ENCODE results near the gene SLC6A12. TPM values are rescaled to one million over a fixed set of nuclear protein-coding genes. Genes with fewer than 3 reads are reported as not detected.

SLC6A12 gene
- total RNA-seq, 1 donor from 2014 or later, result not detected

DNA sequence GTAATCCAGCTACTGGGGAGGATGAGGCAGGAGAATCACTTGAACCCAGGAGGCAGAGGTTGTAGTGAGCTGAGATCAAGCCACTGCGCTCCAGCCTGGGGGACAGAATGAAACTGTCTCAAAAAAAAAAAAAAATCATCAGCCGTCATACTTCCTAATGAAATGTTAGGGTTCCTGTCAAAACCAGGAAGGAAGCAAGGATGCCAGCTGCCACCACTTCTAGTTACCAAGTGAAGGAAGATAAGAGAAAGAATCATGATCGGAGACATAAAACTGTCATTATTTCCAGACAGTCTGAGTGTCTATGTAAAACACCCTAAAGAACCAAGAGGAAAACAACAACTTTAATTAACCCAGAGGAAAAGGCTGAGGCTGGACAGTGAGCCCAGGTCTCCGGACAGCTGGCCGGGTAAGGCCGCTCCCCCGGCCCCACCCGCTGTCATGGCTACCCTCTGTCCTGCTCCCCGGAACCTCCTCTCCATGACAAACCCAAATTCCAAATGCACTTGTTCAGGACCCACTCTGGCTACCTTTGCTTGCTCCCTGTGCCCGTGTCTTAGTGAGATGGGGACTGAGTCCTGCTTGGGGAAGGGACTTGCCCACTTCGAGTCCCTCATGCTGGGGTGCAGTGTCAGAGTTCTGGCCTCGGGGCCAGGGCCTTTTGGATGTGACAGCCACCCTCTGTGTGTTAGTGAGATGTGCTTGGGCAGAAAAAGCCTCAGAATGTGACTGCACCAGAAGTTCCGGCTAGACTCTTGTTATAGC lies 29.0 kb downstream of the SLC6A12 start:
- peaks cover 13% of the 10 kb centered on the region for H3K27me3 Mint-ChIP-seq (ENCODE audit: insufficient read depth)
- no peak overlapping the region for H3K4me3 Mint-ChIP-seq
- no peak overlapping the region for H3K27ac Mint-ChIP-seq
- no peak for DNase-seq (ENCODE audit: low spot score)
- H3K36me3 Mint-ChIP-seq (ENCODE audit: low read depth), result no peaks in the 10 kb centered on the region
- no peaks in the 10 kb centered on the region for H3K9me3 Mint-ChIP-seq
- intact Hi-C loops (cut with micrococcal nuclease), result no loop called here
- peaks cover 5% of the 10 kb centered on the region for H3K4me1 Mint-ChIP-seq (ENCODE audit: low read depth)

DNA sequence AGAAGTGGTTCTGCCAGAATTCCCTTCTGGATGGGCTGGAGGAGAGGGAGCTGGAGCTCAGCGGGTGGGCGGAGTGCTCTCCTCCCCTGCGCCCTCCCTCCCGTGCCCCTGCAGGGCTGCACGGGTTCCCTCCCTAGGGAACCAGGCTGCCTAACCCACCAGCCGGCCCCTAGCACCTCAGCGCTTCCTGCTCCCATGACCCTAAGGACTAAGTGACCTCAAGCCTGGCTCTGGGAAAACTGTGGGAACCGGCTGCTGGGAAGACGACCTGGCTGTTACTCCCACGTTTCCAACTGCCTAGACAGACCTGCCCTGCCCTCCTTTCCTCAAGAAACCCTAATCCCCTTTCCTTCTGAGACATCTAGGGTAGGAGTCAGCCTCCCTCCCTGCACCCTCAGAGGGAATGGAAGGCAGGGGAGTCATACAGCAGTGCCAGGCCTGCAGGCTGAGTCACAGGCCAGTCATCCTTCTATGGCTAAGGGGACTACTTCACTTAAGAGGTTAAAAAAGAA lies 31.5 kb downstream of the SLC6A12 start:
- H3K36me3 Mint-ChIP-seq (ENCODE audit: low read depth), result no peaks in the 10 kb centered on the region
- intact Hi-C loops (cut with micrococcal nuclease), result no loop called here
- no peak for DNase-seq (ENCODE audit: low spot score)
- H3K27me3 Mint-ChIP-seq (ENCODE audit: insufficient read depth), result peaks cover 11% of the 10 kb centered on the region
- H3K9me3 Mint-ChIP-seq, result no peaks in the 10 kb centered on the region
- peaks cover 6% of the 10 kb centered on the region for H3K4me1 Mint-ChIP-seq (ENCODE audit: low read depth)
- H3K27ac Mint-ChIP-seq, result no peak overlapping the region
- H3K4me3 Mint-ChIP-seq, result no peak overlapping the region

DNA sequence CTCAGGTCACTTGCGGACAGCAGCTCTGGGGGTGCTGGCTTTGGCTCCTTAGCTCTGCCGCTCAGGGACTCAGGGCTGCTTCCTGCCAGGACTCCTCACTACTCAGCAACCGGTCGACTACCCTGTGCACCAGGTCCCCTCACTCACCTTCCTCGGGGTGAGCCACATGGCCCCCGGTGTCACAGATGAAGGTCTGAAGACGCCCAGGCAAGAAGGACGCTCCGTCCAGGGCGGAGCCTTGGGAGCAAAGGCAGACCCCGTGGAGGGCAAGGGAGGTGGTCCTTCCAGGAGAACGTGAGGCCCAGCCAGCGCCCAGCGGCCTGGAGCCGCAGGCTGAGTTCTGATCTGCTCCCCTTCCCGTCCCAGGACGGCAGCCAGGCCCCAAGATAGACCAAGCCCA lies 32.0 kb downstream of the SLC6A12 start:
- no peak for DNase-seq (ENCODE audit: low spot score)
- no peak overlapping the region for H3K4me3 Mint-ChIP-seq
- peaks cover 6% of the 10 kb centered on the region for H3K4me1 Mint-ChIP-seq (ENCODE audit: low read depth)
- H3K27ac Mint-ChIP-seq, result no peak overlapping the region
- intact Hi-C loops (cut with micrococcal nuclease), result no loop called here
- H3K36me3 Mint-ChIP-seq (ENCODE audit: low read depth), result no peaks in the 10 kb centered on the region
- no peaks in the 10 kb centered on the region for H3K9me3 Mint-ChIP-seq
- peaks cover 11% of the 10 kb centered on the region for H3K27me3 Mint-ChIP-seq (ENCODE audit: insufficient read depth)

DNA sequence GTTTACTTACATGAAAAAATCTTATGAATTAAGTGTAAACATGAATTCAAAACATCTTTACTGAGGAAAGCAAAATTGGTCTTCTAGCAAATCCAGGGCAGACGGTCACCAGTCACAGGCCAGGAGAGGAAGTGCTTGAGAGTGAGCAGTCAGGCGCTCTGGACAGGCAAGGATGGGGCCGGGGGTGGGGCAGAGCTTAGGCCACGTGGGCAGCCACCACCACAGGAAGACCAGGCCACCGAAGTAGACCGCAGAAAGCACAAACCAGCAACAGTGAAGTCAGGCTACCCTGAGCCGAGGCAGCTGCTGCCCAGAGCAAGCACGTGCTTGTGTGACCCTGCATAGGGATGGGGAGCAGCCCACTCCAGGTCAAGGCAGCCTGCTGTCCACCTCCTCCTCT lies 33.5 kb downstream of the SLC6A12 start:
- no peak overlapping the region for H3K4me3 Mint-ChIP-seq
- H3K36me3 Mint-ChIP-seq (ENCODE audit: low read depth), result no peaks in the 10 kb centered on the region
- no peak for DNase-seq (ENCODE audit: low spot score)
- peaks cover 6% of the 10 kb centered on the region for H3K4me1 Mint-ChIP-seq (ENCODE audit: low read depth)
- H3K9me3 Mint-ChIP-seq, result no peaks in the 10 kb centered on the region
- intact Hi-C loops (cut with micrococcal nuclease), result no loop called here
- no peak overlapping the region for H3K27ac Mint-ChIP-seq
- peaks cover 11% of the 10 kb centered on the region for H3K27me3 Mint-ChIP-seq (ENCODE audit: insufficient read depth)

DNA sequence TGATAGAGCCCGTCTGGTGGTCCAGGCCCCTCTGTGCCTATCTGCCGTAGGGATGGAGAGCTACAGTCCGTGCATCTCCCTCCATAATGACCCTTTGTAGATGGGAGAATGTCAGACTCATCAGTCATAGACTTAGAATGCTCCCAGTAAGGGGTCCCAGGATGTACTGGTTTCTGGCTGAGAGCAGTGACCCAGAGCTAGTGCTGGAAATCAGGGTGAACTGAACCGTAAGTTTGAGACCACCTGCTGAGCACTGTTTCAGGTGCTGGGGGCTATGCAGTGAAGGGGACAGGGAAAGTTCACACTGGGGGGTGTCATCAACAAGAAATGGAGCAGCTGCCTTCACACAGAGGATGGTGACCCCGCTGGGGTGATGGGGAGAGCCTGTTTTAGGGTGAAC lies 34.1 kb downstream of the SLC6A12 start:
- H3K36me3 Mint-ChIP-seq (ENCODE audit: low read depth), result no peaks in the 10 kb centered on the region
- intact Hi-C loops (cut with micrococcal nuclease), result no loop called here
- no peak overlapping the region for H3K4me3 Mint-ChIP-seq
- no peaks in the 10 kb centered on the region for H3K9me3 Mint-ChIP-seq
- DNase-seq (ENCODE audit: low spot score), result no peak
- H3K4me1 Mint-ChIP-seq (ENCODE audit: low read depth), result peaks cover 6% of the 10 kb centered on the region
- H3K27me3 Mint-ChIP-seq (ENCODE audit: insufficient read depth), result peaks cover 11% of the 10 kb centered on the region
- no peak overlapping the region for H3K27ac Mint-ChIP-seq

DNA sequence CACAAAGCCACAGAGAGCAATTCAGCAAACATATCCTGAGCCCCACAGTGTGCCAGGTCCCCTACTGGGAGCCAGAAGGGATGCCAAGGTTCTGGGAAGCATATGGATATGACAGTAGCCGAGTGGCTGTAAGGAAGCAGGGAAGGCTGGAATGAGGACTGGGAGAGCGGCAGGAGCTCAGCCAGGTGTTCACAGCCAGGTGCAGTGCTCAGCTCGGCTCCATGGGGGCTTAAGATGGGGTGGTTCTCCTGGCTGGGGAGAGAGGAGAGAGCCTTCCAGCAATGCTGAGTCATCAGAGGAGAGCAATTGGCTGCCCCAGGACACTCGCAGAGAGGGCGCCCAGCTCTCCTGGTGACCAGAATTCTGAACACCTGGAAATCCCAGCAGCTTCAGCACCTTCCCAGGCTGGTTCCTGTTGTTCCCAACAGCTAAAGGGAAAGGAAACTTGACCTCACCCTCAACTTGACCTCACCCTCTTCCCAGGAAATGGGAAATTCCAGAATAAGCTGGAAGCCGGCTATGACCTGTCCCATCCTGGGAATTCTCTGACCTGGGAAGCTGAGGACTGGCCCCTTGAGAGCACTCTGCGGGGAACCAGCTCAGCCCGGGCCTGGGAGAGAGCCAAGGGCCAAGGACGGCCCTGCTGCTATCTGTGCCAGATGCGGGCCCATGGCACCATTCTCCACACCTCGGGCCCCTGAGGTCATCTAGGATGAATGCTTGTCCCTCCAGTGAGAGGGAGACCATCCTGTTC lies 34.6 kb downstream of the SLC6A12 start:
- Mint-ChIP-seq H3K27me3 (ENCODE audit: insufficient read depth) (peaks cover 10% of the 10 kb centered on the region), H3K4me1 (ENCODE audit: low read depth) (peaks cover 6% of the 10 kb centered on the region), H3K36me3 (ENCODE audit: low read depth) (no peaks in the 10 kb centered on the region), H3K9me3 (no peaks in the 10 kb centered on the region), H3K4me3 (no peak overlapping the region), H3K27ac (no peak overlapping the region)
- intact Hi-C loops (cut with micrococcal nuclease), result no loop called here
- no peak for DNase-seq (ENCODE audit: low spot score)

DNA sequence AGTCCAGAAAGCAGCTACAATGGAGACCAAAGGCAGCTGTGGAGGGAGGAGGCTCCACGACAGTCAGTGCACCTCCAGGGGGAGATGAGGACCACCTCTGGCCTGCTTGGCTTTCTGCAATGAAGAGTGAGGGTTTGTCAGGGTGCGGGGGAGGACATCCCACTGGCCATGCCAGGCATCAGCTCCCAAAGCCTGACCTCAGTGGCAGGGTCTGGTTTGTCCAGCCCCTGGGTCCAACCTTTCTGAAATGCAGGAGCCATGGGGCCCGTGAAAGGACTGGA lies 35.2 kb downstream of the SLC6A12 start:
- intact Hi-C loops (cut with micrococcal nuclease), result no loop called here
- Mint-ChIP-seq H3K4me3 (no peak overlapping the region), H3K36me3 (ENCODE audit: low read depth) (no peaks in the 10 kb centered on the region), H3K27me3 (ENCODE audit: insufficient read depth) (peaks cover 9% of the 10 kb centered on the region), H3K27ac (no peak overlapping the region), H3K4me1 (ENCODE audit: low read depth) (peaks cover 6% of the 10 kb centered on the region), H3K9me3 (no peaks in the 10 kb centered on the region)
- DNase-seq (ENCODE audit: low spot score), result no peak

DNA sequence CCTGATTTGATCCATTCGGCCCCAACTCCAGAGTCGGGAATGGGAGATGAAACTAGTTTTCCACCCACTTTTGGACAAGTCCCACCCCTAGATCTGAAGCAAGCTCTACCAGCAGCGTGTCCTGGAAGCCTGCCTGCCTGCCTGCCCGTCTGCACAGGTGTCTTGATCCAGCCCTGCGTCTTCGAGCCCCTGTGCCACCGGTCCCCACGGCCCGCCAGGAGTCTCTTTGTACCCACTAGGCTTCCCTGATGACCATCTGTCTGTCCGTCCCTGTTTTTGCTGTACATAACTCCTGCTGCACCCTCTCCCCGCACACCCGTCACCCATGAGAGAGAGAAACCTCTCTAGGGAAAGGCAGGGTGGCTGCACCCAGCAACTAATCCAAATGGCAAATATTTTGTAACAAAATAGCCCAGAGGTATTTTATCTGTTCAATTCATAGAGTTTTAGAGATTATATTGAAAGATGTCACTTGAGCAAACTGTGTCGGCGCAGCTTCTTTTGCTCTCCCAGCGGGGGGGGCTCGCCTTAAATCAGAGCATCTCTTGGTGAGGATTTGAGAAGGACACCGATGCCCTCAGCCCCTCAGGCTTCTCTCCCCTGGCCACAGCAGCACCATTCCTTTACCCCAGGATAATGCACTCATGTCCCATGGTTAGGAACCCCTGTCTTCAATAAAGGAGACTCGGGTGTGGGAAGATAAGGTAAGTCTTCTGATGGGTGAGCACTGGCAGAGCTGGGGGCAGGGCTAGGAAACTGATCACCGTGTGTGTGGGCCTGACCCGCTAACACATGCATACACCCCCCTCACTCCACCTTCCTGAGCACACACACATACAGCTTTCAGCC lies 35.8 kb downstream of the SLC6A12 start:
- no peaks in the 10 kb centered on the region for H3K36me3 Mint-ChIP-seq (ENCODE audit: low read depth)
- peaks cover 4% of the 10 kb centered on the region for H3K27me3 Mint-ChIP-seq (ENCODE audit: insufficient read depth)
- peaks cover 6% of the 10 kb centered on the region for H3K4me1 Mint-ChIP-seq (ENCODE audit: low read depth)
- intact Hi-C loops (cut with micrococcal nuclease), result no loop called here
- no peaks in the 10 kb centered on the region for H3K9me3 Mint-ChIP-seq
- no peak for DNase-seq (ENCODE audit: low spot score)
- no peak overlapping the region for H3K4me3 Mint-ChIP-seq
- H3K27ac Mint-ChIP-seq, result no peak overlapping the region

DNA sequence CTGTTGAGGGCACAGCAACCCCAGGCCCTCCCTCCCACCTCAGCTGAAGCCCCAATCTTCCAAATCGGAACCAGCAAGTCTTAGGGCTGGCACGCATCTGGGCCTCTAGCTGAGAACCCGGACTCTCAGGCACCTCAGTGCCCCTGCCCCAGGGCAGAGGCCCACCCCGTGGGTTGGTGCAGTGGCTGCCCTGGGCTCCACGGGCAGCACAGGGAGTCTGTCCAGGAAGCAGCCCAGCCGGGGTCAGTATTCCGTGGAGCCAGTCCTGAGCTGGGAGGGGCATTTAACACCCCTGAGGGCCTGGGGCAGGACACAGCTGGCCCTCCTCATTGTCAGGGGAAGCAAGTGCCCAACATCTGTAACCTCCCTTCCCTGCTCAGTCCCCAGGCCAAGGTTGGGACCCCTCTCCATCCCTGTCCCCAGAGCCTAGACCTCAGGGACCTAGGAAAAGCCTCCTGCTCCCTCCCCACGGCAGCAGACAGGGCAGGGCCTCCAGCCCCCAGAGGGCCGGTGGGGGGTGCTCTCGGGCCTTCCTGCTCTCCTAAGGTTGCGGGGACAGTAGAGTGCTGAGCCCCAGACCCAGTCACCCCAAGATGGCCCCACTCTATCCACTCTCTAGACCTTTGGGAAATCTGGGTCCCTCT lies 36.5 kb downstream of the SLC6A12 start:
- Mint-ChIP-seq H3K9me3 (no peaks in the 10 kb centered on the region), H3K4me3 (no peak overlapping the region), H3K27ac (no peak overlapping the region), H3K36me3 (ENCODE audit: low read depth) (no peaks in the 10 kb centered on the region), H3K27me3 (ENCODE audit: insufficient read depth) (peaks cover 3% of the 10 kb centered on the region), H3K4me1 (ENCODE audit: low read depth) (peaks cover 6% of the 10 kb centered on the region)
- intact Hi-C loops (cut with micrococcal nuclease), result no loop called here
- DNase-seq (ENCODE audit: low spot score), result no peak

DNA sequence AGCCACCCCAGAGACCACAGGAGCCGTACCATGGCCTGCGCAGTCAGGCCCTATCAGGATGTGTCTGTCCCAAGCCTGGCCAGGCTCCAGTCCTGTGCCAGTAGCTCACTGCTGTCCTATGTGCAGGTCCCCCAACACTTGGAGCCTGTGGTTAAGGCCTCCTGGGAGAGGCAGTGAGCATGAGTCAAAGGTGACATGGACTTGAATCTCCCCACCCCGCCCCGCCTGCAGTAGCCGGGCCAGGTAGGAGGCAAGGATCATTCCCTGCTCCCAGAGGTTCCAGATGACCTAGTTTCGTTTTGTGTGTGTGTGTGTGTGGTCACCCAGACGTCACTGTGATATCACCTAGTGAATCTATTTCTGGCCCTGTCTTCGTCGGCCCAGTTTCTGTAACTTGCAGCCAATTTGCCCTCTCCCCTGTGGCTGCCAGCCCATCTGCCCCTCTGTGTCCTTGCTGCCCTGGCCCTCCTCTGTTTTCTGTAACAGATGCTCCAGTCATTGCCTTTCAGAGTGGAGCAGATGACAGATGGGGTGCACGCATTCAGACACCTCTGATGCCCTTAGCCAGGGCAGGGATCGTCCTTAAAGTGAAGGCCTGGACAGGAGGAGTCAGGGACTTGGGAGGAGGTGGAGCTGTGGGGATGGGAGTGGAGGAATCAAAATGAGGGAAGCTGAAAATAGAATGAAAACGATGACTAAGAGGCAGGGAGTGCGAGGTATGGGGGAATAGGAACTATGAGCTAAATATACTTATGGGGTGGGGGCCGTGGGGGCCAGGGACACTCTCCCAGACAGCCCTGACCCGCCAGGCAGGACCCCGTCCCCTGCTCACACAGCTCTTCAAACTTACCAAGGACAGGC lies 37.4 kb downstream of the SLC6A12 start:
- no peak for DNase-seq (ENCODE audit: low spot score)
- Mint-ChIP-seq H3K27me3 (ENCODE audit: insufficient read depth) (peaks cover 3% of the 10 kb centered on the region), H3K4me3 (no peak overlapping the region), H3K9me3 (no peaks in the 10 kb centered on the region), H3K27ac (no peak overlapping the region), H3K4me1 (ENCODE audit: low read depth) (peaks cover 6% of the 10 kb centered on the region), H3K36me3 (ENCODE audit: low read depth) (no peaks in the 10 kb centered on the region)
- intact Hi-C loops (cut with micrococcal nuclease), result no loop called here

DNA sequence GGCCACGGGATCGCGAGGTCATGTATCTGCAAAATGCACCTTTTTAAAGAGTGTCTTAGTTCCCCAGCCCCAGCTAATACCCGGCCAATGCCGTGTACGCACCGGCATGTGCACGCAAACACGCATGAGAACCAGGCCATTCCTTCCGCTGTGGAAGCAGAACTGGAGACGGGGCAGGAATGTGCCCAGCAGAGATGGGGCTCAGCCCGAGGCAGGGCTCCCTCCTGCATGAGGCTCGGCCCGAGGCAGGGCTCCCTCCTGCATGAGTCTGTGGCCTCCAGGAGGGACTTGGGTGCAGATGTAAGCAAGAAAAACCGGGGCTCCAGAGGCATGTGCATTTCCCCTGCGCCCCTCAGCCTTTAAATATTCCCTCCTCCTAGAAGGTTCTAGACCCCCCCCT lies 38.2 kb downstream of the SLC6A12 start:
- Mint-ChIP-seq H3K4me1 (ENCODE audit: low read depth) (peaks cover 6% of the 10 kb centered on the region), H3K9me3 (no peaks in the 10 kb centered on the region), H3K27ac (no peak overlapping the region), H3K27me3 (ENCODE audit: insufficient read depth) (peaks cover 3% of the 10 kb centered on the region), H3K4me3 (no peak overlapping the region), H3K36me3 (ENCODE audit: low read depth) (no peaks in the 10 kb centered on the region)
- no peak for DNase-seq (ENCODE audit: low spot score)
- intact Hi-C loops (cut with micrococcal nuclease), result no loop called here

DNA sequence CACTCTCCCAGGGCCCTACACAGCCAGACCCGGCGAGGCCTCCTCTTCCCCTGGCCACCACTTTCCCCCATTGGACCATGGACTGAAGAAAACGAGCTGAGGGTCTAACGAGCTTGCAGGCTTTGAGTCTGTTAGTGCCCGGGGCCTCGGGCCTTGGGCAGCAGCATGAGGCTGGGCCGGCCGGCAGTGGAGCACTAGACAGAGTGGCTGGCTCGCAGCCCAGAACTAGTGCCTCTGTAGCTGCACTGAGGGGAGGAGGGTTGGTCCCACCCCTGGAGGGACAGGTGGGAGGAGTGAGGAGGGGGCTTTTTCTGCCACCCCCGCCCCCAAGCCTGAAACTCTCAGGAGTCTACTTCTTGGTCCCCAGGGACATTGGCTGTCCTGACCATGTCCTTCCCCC lies 38.7 kb downstream of the SLC6A12 start:
- H3K9me3 Mint-ChIP-seq, result no peaks in the 10 kb centered on the region
- no peaks in the 10 kb centered on the region for H3K36me3 Mint-ChIP-seq (ENCODE audit: low read depth)
- DNase-seq (ENCODE audit: low spot score), result no peak
- H3K4me1 Mint-ChIP-seq (ENCODE audit: low read depth), result peaks cover 4% of the 10 kb centered on the region
- peaks cover 3% of the 10 kb centered on the region for H3K27me3 Mint-ChIP-seq (ENCODE audit: insufficient read depth)
- no peak overlapping the region for H3K27ac Mint-ChIP-seq
- intact Hi-C loops (cut with micrococcal nuclease), result no loop called here
- no peak overlapping the region for H3K4me3 Mint-ChIP-seq
